Ovary (tissue), 9 donors: Measurements from ENCODE around the gene PEX14. TPM values are rescaled to one million over a fixed set of nuclear protein-coding genes. Genes with fewer than 3 reads are reported as not detected.

Experiments used
- DNase-seq, 5 donors: peaks; one replicate each; pipeline ENCODE4 v3.0.0-alpha.2; 2019 to 2020
- H3K27ac ChIP-seq, 2 donors: fragments of 200-600 bp; one replicate each; pipeline versions ENCODE4 v1.5.1 to v1.8.0; 2019 to 2022
- H3K27me3 ChIP-seq: fragments of 200-600 bp; one replicate; pipeline ENCODE4 v1.8.0; 2022
- H3K36me3 ChIP-seq: fragments of 200-600 bp; sonication (generic); one replicate; pipeline ENCODE4 v1.5.1; 2019
- H3K4me1 ChIP-seq: one replicate; pipeline ENCODE4 v1.8.1; 2013; ENCODE audit warnings: mild to moderate bottlenecking, moderate library complexity; ENCODE audit not compliant: insufficient read depth
- H3K4me3 ChIP-seq: fragments of 200-600 bp; sonication (generic); one replicate; pipeline ENCODE4 v1.5.1; 2017
- H3K9me3 ChIP-seq, 2 donors: fragments of 200-600 bp in 1 of 2; sonication (generic) in 1 of 2; one replicate each; pipeline versions ENCODE4 v1.5.1 to v1.8.1; 2013 to 2019; ENCODE audit warnings: mild to moderate bottlenecking in 1 of 2, moderate library complexity in 1 of 2
- EP300 ChIP-seq: sonication (generic); formaldehyde crosslinking; IDR thresholded peaks from one replicate; pipeline ENCODE4 v1.6.1; 2017; ENCODE audit warnings: antibody characterized with exemption
- POLR2A ChIP-seq: fragments of 450-650 bp; IDR thresholded peaks from one replicate; pipeline ENCODE4 v1.6.1; 2017; ENCODE audit warnings: antibody characterized with exemption, mild to moderate bottlenecking, moderate library complexity
- WGBS, 3 donors: extraction: QIAGEN DNeasy Blood & Tissue Kit in 1 of 3; methylation state at CpG; one replicate each; pipeline versions ENCODE4 v1.1.5 to v1.1.7; 2013 to 2017; 5-methylcytosine and 5-hydroxymethylcytosine counted together
- intact Hi-C, 4 donors: fragments of 100-400 bp; cut with DNase I; formaldehyde crosslinking; loops; one replicate each; pipeline versions ENCODE4 v1.11.0 to v1.15.1; 2022 to 2023
- polyA plus RNA-seq, 2 donors: library from polyadenylated mRNA; stranded (reverse); fragments of 200-250 nt in 1 of 2; fragments of 350-450 nt in 1 of 2; fragmentation: Illumina TruSeq in 1 of 2; extraction: RNeasy Lipid Tissue Mini Kit (QIAGEN cat#74804) in 1 of 2; gene quantifications; one replicate each; pipeline ENCODE4 v1.2.3, GENCODE V29; 2013 to 2014
- total RNA-seq, 7 donors: library from RNA; depleted of rRNA in 2 of 7; stranded (reverse); fragments of >200 nt in 2 of 7; fragmentation: NEBNext Ultra II Directional in 3 of 7; extraction: Animal tissue kit (Norgen Biotek cat#: 25700) in 3 of 7; gene quantifications; one replicate each; pipeline versions ENCODE4 v1.1.0 to v1.2.4, GENCODE V29; 2016 to 2023
- TF ChIP-seq, protein P1 (sequence below), 3 donors: fragments of 450-650 bp in 2 of 3; fragments of 200-600 bp in 1 of 3; IDR thresholded peaks; one replicate each; pipeline versions ENCODE4 v1.5.1 to v1.8.0; 2016 to 2022; ENCODE audit warnings: antibody characterized with exemption in 3 of 3, mild to moderate bottlenecking in 1 of 3
- donor health status: DM: no; HTN: no; CAD: no; lungs with moderate emphysema.
- donor health status: DM: no; HTN: no; CAD: no.
- donor health status: Bipolar disorder and iron deficiency.
- donor health status: DM: yes; HTN: yes; CAD: no.
- donor health status: DM: no; HTN: no; CAD: no.
- donor health status: DM: yes; HTN: yes; CAD: no.

Gene PEX14
- total and polyA plus RNA-seq, 9 donors = 3.3 to 22.9 (median 16.7) TPM

DNA sequence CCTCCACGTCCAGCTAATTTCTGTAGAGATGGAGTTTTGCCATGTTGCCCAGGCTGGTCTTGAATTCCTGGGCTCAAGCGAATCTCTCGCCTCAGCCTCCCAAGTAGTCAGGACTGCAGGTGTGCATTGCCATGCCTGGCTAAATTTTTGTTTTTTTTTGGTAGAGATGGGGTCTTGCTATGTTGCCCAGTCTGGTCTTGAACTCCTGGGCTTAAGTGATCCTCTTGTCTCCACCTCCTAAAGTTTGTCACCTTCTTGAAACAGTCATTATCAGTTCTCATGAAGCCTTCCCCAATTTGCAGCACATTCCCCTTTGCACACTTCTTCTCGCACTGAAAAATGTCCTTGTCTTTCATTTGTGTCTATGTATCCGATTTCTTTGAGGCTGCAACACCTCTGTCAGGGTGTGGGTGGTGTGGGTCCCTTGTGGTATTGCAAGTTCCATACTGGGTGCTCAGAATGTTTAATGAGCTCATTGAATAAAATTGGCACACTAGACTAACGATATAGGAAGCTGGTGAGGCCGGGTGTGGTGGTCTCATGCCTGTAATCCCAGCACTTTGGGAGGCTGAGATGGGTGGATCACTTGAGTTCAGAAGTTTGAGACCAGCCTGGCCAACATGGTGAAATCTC lies 27.8 kb upstream of the PEX14 start:
- intact Hi-C loops = no loop called here
- no peak for DNase-seq
- Histone ChIP-seq H3K9me3 (no peaks in the 10 kb centered on the region), H3K27me3 (no peaks in the 10 kb centered on the region), H3K36me3 (no peaks in the 10 kb centered on the region), H3K4me3 (no peak overlapping the region), H3K27ac (no peak overlapping the region), H3K4me1 (no peaks in the 10 kb centered on the region)
- WGBS, 3 donors = 96 to 98% (median 97%) methylated on average over 7 of the region's 7 CpGs
- TF ChIP-seq POLR2A (no peak), EP300 (no peak)
- TF ChIP-seq, protein P1, sequence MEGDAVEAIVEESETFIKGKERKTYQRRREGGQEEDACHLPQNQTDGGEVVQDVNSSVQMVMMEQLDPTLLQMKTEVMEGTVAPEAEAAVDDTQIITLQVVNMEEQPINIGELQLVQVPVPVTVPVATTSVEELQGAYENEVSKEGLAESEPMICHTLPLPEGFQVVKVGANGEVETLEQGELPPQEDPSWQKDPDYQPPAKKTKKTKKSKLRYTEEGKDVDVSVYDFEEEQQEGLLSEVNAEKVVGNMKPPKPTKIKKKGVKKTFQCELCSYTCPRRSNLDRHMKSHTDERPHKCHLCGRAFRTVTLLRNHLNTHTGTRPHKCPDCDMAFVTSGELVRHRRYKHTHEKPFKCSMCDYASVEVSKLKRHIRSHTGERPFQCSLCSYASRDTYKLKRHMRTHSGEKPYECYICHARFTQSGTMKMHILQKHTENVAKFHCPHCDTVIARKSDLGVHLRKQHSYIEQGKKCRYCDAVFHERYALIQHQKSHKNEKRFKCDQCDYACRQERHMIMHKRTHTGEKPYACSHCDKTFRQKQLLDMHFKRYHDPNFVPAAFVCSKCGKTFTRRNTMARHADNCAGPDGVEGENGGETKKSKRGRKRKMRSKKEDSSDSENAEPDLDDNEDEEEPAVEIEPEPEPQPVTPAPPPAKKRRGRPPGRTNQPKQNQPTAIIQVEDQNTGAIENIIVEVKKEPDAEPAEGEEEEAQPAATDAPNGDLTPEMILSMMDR (IDR thresholded peaks at IDR 0.05) = no peak

DNA sequence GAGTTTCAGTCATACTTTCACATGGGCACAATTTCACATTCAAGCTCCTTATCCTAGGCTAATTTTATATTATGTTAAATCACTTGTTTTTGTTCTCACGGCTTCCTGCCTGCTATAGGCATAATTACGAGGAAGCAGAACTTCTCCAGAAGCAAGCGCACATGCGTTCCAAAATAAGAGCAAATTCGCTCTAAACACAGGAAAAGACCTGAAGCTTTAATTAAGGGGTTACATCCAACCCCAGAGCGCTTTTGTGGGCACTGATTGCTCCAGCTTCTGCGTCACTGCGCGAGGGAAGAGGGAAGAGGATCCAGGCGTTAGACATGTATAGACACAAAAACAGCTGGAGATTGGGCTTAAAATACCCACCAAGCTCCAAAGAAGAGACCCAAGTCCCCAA lies 25.0 kb upstream of the PEX14 start, which contains the start of gene CORT:
CORT (plus strand) TSS at position 281 of the 400 bp plus-strand sequence. CDS start 193 bp downstream, outside the sequence.
- 92 to 94% (median 94%) methylated on average over 10 of the region's 10 CpGs for WGBS, 3 donors

DNA sequence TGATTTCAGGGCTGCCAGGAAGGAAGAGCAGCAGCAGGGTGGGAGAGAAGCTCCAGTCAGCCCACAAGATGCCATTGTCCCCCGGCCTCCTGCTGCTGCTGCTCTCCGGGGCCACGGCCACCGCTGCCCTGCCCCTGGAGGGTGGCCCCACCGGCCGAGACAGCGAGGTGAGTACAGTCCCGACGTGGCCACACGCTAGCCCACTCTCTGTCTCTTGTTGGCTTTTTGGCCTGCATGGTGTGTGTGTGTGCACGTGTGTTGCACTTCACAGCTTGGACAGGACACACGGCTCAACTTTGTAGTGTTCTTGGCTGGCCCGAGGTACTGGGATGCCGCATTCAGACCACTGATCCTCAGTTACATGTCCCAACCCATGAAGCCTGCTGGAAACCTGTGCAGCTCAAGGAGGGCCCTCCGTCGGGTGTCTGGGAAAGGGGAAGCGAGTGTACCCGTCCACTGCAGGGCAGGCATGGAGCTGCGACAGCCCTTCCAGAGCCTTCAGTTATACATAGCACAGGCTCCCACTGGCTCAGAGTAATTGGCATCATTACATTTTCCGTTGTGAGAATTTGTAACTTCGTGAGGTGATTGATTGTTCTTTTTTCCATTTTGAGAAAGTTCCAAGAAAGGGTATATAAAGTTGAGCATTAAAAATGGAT lies 24.5 kb upstream of the PEX14 start:
- Histone ChIP-seq H3K36me3 (no peaks in the 10 kb centered on the region), H3K27ac (no peak overlapping the region), H3K27me3 (no peaks in the 10 kb centered on the region), H3K9me3 (no peaks in the 10 kb centered on the region), H3K4me1 (no peaks in the 10 kb centered on the region), H3K4me3 (no peak overlapping the region)
- intact Hi-C loops = no loop called here
- 61 to 79% (median 71%) methylated on average over 21 of the region's 21 CpGs for WGBS, 3 donors
- no peak for TF ChIP-seq POLR2A
- TF ChIP-seq, protein P1 (IDR thresholded peaks at IDR 0.05) = no peak
- DNase-seq = no peak

More for the DNA sequence above, 25.0 kb upstream of the PEX14 start, which contains the start of gene CORT:
- intact Hi-C loops = no loop called here
- Histone ChIP-seq H3K9me3 (no peaks in the 10 kb centered on the region), H3K4me1 (no peaks in the 10 kb centered on the region), H3K27ac (no peak within 1 kb of the TSS), H3K36me3 (no peaks in the 10 kb centered on the region), H3K27me3 (no peaks in the 10 kb centered on the region), H3K4me3 (no peak within 1 kb of the TSS)
- no peak for TF ChIP-seq POLR2A
- no peak for DNase-seq

DNA sequence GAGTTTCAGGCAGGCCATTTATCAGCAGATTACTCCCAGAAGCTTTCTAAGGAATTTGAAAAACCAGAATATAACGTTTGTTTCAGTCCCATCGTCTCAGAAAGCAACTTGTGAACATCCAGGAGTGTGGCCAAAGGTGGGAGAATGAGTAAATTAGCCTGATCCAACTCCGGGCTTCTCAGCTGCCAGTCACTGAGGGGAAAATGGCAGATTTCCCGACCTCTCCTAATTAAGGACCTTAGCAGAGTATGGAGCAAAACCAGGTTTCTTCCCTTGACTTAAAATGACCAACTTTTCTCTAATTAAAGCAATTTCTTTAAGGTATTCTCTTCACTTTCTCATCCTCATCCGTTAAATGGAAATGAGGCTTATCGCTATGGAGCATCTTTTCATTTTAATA lies 23.9 kb upstream of the PEX14 start:
- no peaks in the 10 kb centered on the region for H3K36me3 ChIP-seq
- no peaks in the 10 kb centered on the region for H3K27me3 ChIP-seq
- intact Hi-C loops = no loop called here
- DNase-seq = no peak
- no peak overlapping the region for H3K4me3 ChIP-seq
- no peaks in the 10 kb centered on the region for H3K4me1 ChIP-seq
- no peak for TF ChIP-seq EP300
- TF ChIP-seq, protein P1 (IDR thresholded peaks at IDR 0.05) = no peak
- no peak overlapping the region for H3K27ac ChIP-seq
- H3K9me3 ChIP-seq = no peaks in the 10 kb centered on the region
- 9 to 11% (median 10%) methylated on average over 6 of the region's 6 CpGs for WGBS, 3 donors

DNA sequence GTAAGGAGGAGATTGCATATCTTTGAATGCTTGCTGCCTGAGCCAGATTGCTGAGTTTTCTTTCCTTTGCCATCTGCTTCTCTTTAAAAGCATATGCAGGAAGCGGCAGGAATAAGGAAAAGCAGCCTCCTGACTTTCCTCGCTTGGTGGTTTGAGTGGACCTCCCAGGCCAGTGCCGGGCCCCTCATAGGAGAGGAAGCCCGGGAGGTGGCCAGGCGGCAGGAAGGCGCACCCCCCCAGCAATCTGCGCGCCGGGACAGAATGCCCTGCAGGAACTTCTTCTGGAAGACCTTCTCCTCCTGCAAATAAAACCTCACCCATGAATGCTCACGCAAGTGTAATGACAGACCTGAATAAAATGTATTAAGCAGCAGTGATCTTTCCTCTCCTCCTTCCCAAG lies 23.5 kb upstream of the PEX14 start:
- Histone ChIP-seq H3K27me3 (no peaks in the 10 kb centered on the region), H3K4me1 (no peaks in the 10 kb centered on the region), H3K4me3 (no peak overlapping the region), H3K9me3 (no peaks in the 10 kb centered on the region), H3K27ac (no peak overlapping the region), H3K36me3 (no peaks in the 10 kb centered on the region)
- TF ChIP-seq POLR2A (no peak), EP300 (no peak)
- TF ChIP-seq, protein P1 (IDR thresholded peaks at IDR 0.05) = no peak
- no peak for DNase-seq
- intact Hi-C loops = no loop called here
- WGBS, 3 donors = 1 to 3% (median 2%) methylated on average over 10 of the region's 10 CpGs
